GM19463 (cell line): ENCODE data around the gene SFXN3.

ENCODE experiments used
- ATAC-seq: cut with Tn5 transposase; IDR thresholded peaks from one replicate; pipeline ENCODE4 v1.9.1; 2021; ENCODE audit warnings: mild to moderate bottlenecking, moderate library complexity; ENCODE audit not compliant: unreplicated experiment

Gene SFXN3

GRCh38 chr10:101071267-101071884 is 40.3 kb downstream of the SFXN3 start:
- ATAC-seq = no peak

- ATAC-seq = no peak
Measured at GRCh38 chr10:101071885-101072433, 40.9 kb downstream of the SFXN3 start.

GRCh38 chr10:101072923-101073322 is 41.9 kb downstream of the SFXN3 start:
- no peak for ATAC-seq

GRCh38 chr10:101073631-101074030 is 42.6 kb downstream of the SFXN3 start:
- no peak for ATAC-seq

- ATAC-seq = no peak
Measured at GRCh38 chr10:101075775-101076174, 44.7 kb downstream of the SFXN3 start.

GRCh38 chr10:101076630-101077029 is 45.6 kb downstream of the SFXN3 start:
- ATAC-seq = no peak

- no peak for ATAC-seq
Measured at GRCh38 chr10:101079874-101080273, 48.8 kb downstream of the SFXN3 start.

GRCh38 chr10:101080933-101081931 is 50.2 kb downstream of the SFXN3 start:
- no peak for ATAC-seq

GRCh38 chr10:101085846-101086245 is 54.8 kb downstream of the SFXN3 start:
- ATAC-seq = no peak

- ATAC-seq = no peak
Measured at GRCh38 chr10:101087376-101087775, 56.3 kb downstream of the SFXN3 start.

GRCh38 chr10:101087965-101088364 is 56.9 kb downstream of the SFXN3 start:
- ATAC-seq = no peak

- no peak for ATAC-seq
Measured at GRCh38 chr10:101089520-101090299, 58.7 kb downstream of the SFXN3 start.

GRCh38 chr10:101090597-101090996 is 59.6 kb downstream of the SFXN3 start:
- ATAC-seq = no peak
